SK-N-SH (cell line): ENCODE data around the gene ACP6.

Experiments used
- NRF1 ChIP-seq: IDR thresholded peaks from 2 replicates; pipeline ENCODE4 v1.6.1; 2012; ENCODE audit warnings: low read depth, mild to moderate bottlenecking, low read length
- RAD21 ChIP-seq: IDR thresholded peaks from 2 replicates; pipeline ENCODE4 v1.6.1; 2012; ENCODE audit warnings: mild to moderate bottlenecking, low read length
- YY1 ChIP-seq: IDR thresholded peaks from 2 replicates; pipeline ENCODE4 v1.4.0; 2012; ENCODE audit warnings: low read depth, mild to moderate bottlenecking
- TF ChIP-seq, protein P1 (sequence below): fragments of 200-600 bp; sonication (generic); IDR thresholded peaks from 2 replicates; pipeline ENCODE4 v1.6.1; 2017; ENCODE audit warnings: antibody characterized with exemption, mild to moderate bottlenecking, moderate library complexity

GRCh38 chr1:147598621-147599361 is 71.5 kb downstream of the ACP6 start:
- TF ChIP-seq RAD21 (no peak), NRF1 (no peak), YY1 (no peak)
- TF ChIP-seq, protein P1, sequence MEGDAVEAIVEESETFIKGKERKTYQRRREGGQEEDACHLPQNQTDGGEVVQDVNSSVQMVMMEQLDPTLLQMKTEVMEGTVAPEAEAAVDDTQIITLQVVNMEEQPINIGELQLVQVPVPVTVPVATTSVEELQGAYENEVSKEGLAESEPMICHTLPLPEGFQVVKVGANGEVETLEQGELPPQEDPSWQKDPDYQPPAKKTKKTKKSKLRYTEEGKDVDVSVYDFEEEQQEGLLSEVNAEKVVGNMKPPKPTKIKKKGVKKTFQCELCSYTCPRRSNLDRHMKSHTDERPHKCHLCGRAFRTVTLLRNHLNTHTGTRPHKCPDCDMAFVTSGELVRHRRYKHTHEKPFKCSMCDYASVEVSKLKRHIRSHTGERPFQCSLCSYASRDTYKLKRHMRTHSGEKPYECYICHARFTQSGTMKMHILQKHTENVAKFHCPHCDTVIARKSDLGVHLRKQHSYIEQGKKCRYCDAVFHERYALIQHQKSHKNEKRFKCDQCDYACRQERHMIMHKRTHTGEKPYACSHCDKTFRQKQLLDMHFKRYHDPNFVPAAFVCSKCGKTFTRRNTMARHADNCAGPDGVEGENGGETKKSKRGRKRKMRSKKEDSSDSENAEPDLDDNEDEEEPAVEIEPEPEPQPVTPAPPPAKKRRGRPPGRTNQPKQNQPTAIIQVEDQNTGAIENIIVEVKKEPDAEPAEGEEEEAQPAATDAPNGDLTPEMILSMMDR = no peak
